ENCODE measurements around the gene OMP.

DNA sequence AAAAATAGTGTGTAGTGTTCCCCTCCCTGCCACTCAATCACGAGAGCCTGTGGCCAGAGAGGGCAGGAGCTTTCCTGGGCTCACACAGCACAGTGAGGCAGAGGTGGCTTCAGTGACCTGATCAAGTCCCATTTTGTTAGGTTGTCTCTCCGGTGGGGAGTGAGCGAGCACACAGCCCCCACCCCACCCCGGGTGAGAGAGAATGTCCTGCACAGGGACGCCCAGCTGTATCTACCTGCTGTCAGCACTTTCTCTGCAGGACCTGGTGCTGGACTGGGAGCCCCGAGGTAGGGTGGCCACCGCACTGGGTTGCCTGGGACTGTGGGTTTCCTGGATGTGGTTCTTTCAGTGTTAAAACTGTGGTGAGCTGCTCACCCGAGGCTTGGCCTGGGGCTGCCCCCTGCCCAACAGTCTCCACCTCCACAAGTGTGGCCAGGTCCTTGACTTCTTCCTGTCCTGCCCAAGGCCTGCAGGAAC, 29.8 kb upstream of the OMP start:
- TF ChIP-seq, protein P1, sequence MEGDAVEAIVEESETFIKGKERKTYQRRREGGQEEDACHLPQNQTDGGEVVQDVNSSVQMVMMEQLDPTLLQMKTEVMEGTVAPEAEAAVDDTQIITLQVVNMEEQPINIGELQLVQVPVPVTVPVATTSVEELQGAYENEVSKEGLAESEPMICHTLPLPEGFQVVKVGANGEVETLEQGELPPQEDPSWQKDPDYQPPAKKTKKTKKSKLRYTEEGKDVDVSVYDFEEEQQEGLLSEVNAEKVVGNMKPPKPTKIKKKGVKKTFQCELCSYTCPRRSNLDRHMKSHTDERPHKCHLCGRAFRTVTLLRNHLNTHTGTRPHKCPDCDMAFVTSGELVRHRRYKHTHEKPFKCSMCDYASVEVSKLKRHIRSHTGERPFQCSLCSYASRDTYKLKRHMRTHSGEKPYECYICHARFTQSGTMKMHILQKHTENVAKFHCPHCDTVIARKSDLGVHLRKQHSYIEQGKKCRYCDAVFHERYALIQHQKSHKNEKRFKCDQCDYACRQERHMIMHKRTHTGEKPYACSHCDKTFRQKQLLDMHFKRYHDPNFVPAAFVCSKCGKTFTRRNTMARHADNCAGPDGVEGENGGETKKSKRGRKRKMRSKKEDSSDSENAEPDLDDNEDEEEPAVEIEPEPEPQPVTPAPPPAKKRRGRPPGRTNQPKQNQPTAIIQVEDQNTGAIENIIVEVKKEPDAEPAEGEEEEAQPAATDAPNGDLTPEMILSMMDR (IDR thresholded peaks at IDR 0.05): no peak
- no peak for TF ChIP-seq EZH2 (IDR thresholded peaks at IDR 0.05; ENCODE audit: borderline replicate concordance, insufficient read depth, low read depth, low read length, poor library complexity, severe bottlenecking)
